Ovary (tissue), 3 donors: ENCODE data around the gene ANGPTL4.

Experiments
- EP300 ChIP-seq: sonication (generic); formaldehyde crosslinking; IDR thresholded peaks from one replicate; pipeline ENCODE4 v1.6.1; 2017; ENCODE audit warnings: antibody characterized with exemption
- POLR2A ChIP-seq: fragments of 450-650 bp; IDR thresholded peaks from one replicate; pipeline ENCODE4 v1.6.1; 2017; ENCODE audit warnings: antibody characterized with exemption, mild to moderate bottlenecking, moderate library complexity
- TF ChIP-seq, protein P1 (sequence below), 3 donors: fragments of 450-650 bp in 2 of 3; fragments of 200-600 bp in 1 of 3; IDR thresholded peaks; one replicate each; pipeline versions ENCODE4 v1.5.1 to v1.8.0; 2016 to 2022; ENCODE audit warnings: antibody characterized with exemption in 3 of 3, mild to moderate bottlenecking in 1 of 3
- donor health status: DM: no; HTN: no; CAD: no.

DNA sequence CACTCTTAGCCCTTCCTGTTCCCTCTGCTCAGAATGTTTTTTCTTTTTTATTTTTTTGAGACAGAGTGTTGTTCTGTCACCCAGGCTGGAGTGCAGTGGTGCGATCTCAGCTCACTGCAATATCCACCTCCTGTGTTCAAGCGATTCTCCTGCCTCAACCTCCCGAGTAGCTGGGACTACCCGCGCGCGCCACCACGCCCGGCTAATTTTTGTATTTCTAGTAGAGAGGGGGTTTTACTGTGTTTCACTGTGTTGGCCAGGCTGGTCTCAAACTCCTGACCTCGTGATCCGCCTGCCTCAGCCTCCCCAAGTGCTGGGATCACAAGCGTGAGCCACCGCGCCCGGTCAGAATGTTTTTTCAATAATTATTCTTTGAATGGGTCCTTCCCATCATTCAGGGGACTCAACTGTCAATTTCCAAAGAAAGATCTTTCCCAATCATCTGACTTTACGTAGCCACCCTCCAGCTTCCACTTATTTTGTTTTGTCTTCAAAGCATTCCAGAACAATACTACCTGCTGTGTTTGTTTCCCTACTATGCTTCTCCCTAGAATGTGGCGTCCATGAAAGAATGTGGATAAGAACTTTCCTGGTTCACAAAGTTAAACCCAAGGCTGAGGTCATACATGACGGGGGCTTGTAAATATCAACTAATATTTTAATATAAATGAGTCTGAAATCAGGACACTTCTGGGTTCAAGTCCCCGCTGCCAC is 44.0 kb upstream of the ANGPTL4 start:
- TF ChIP-seq, protein P1, sequence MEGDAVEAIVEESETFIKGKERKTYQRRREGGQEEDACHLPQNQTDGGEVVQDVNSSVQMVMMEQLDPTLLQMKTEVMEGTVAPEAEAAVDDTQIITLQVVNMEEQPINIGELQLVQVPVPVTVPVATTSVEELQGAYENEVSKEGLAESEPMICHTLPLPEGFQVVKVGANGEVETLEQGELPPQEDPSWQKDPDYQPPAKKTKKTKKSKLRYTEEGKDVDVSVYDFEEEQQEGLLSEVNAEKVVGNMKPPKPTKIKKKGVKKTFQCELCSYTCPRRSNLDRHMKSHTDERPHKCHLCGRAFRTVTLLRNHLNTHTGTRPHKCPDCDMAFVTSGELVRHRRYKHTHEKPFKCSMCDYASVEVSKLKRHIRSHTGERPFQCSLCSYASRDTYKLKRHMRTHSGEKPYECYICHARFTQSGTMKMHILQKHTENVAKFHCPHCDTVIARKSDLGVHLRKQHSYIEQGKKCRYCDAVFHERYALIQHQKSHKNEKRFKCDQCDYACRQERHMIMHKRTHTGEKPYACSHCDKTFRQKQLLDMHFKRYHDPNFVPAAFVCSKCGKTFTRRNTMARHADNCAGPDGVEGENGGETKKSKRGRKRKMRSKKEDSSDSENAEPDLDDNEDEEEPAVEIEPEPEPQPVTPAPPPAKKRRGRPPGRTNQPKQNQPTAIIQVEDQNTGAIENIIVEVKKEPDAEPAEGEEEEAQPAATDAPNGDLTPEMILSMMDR (IDR thresholded peaks at IDR 0.05): no peak
- TF ChIP-seq POLR2A (no peak), EP300 (no peak)
